ENCODE results near the gene SPRR5. TPM values are rescaled to one million over a fixed set of nuclear protein-coding genes. Genes with fewer than 3 reads are reported as not detected.

The SPRR5 gene
- total RNA-seq, 1 donor from 2014 or later, result not detected

DNA sequence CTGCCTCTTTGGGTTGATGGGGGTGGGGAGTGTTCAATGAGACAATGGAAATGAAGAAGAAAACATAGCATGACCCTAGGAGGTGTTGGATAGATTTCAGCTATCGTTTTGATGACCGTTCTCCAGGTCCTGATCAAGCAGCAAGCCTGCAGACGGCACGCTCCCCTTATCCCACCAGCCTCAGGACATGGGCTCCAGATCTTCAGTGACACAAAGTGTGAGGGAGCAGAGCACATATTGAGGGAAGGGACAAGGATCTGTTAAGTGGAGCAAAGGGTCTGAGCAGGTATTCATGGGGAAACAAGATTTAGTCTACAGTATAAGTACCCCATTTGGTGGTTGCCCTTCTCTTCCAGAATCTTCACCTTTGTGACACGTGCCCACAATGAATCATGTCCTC, 4.7 kb downstream of the SPRR5 start:
- Histone ChIP-seq H4K20me1 (ENCODE audit: insufficient read depth, low read length) (no peaks in the 10 kb centered on the region), H3K27me3 (ENCODE audit: insufficient read depth, low read length) (no peaks in the 10 kb centered on the region), H3K9me3 (ENCODE audit: insufficient read depth, low read depth, low read length) (no peaks in the 10 kb centered on the region), H3K36me3 (ENCODE audit: insufficient read depth, low read length) (no peaks in the 10 kb centered on the region), H3K4me3 (ENCODE audit: insufficient read depth, low read depth, low read length) (no peak overlapping the region), H3K27ac (ENCODE audit: low read depth, low read length) (no peak overlapping the region), H3K9ac (ENCODE audit: low read length) (no peak overlapping the region), H3K79me2 (ENCODE audit: insufficient read depth, low read length) (no peaks in the 10 kb centered on the region), H3K4me2 (ENCODE audit: low read length) (no peak overlapping the region), H2AFZ (ENCODE audit: low read depth, low read length) (no peak overlapping the region), H3K4me1 (ENCODE audit: insufficient read depth, low read length) (no peaks in the 10 kb centered on the region)
- H3K27ac Mint-ChIP-seq (ENCODE audit: unreplicated experiment), result no peak overlapping the region
- no peaks in the 10 kb centered on the region for H3K36me3 Mint-ChIP-seq (ENCODE audit: low read depth, unreplicated experiment)
- FAIRE-seq, result no peak
- peaks cover 26% of the 10 kb centered on the region for H3K27me3 Mint-ChIP-seq (ENCODE audit: low read depth, unreplicated experiment)
- H3K4me3 Mint-ChIP-seq (ENCODE audit: unreplicated experiment), result no peak overlapping the region
- H3K4me1 Mint-ChIP-seq (ENCODE audit: low read depth, unreplicated experiment), result peaks cover 9% of the 10 kb centered on the region
- no peak for DNase-seq (ENCODE audit: low read depth)
- H3K9me3 Mint-ChIP-seq (ENCODE audit: unreplicated experiment), result peaks cover 4% of the 10 kb centered on the region
- TF ChIP-seq EZH2 (IDR thresholded peaks at IDR 0.05; ENCODE audit: insufficient read depth, low read length), result no peak
- TF ChIP-seq, protein P1, sequence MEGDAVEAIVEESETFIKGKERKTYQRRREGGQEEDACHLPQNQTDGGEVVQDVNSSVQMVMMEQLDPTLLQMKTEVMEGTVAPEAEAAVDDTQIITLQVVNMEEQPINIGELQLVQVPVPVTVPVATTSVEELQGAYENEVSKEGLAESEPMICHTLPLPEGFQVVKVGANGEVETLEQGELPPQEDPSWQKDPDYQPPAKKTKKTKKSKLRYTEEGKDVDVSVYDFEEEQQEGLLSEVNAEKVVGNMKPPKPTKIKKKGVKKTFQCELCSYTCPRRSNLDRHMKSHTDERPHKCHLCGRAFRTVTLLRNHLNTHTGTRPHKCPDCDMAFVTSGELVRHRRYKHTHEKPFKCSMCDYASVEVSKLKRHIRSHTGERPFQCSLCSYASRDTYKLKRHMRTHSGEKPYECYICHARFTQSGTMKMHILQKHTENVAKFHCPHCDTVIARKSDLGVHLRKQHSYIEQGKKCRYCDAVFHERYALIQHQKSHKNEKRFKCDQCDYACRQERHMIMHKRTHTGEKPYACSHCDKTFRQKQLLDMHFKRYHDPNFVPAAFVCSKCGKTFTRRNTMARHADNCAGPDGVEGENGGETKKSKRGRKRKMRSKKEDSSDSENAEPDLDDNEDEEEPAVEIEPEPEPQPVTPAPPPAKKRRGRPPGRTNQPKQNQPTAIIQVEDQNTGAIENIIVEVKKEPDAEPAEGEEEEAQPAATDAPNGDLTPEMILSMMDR (IDR thresholded peaks at IDR 0.05; ENCODE audit: insufficient read depth, low read depth, low read length), result no peak

DNA sequence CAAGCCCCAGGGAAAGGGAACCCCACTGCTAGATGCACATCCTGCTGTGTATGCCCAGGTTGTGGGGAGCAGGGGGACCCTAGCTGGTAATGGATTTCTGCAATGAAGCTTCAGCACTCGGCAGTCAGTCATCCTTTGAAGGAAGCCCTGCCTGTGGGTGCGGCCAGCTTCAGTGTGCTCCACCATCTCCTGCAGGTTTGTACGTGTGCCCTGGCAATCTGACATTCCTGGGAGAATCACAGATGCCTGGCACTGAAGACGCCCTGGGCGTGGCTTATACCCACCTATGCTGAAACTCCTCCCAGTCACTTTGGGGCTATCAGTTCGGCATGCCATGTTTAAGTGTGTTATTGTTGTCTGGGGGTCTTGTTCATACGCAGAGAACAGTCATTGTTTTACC, 6.8 kb downstream of the SPRR5 start:
- Histone ChIP-seq H3K79me2 (ENCODE audit: insufficient read depth, low read length) (no peaks in the 10 kb centered on the region), H3K4me1 (ENCODE audit: insufficient read depth, low read length) (no peaks in the 10 kb centered on the region), H3K36me3 (ENCODE audit: insufficient read depth, low read length) (no peaks in the 10 kb centered on the region), H2AFZ (ENCODE audit: low read depth, low read length) (no peak overlapping the region), H3K4me3 (ENCODE audit: insufficient read depth, low read depth, low read length) (no peak overlapping the region), H3K27me3 (ENCODE audit: insufficient read depth, low read length) (no peaks in the 10 kb centered on the region), H4K20me1 (ENCODE audit: insufficient read depth, low read length) (no peaks in the 10 kb centered on the region), H3K27ac (ENCODE audit: low read depth, low read length) (no peak overlapping the region), H3K4me2 (ENCODE audit: low read length) (no peak overlapping the region), H3K9me3 (ENCODE audit: insufficient read depth, low read depth, low read length) (no peaks in the 10 kb centered on the region), H3K9ac (ENCODE audit: low read length) (no peak overlapping the region)
- peaks cover 9% of the 10 kb centered on the region for H3K4me1 Mint-ChIP-seq (ENCODE audit: low read depth, unreplicated experiment)
- TF ChIP-seq EZH2 (IDR thresholded peaks at IDR 0.05; ENCODE audit: insufficient read depth, low read length), result no peak
- TF ChIP-seq, protein P1 (IDR thresholded peaks at IDR 0.05; ENCODE audit: insufficient read depth, low read depth, low read length), result no peak
- H3K9me3 Mint-ChIP-seq (ENCODE audit: unreplicated experiment), result peaks cover 4% of the 10 kb centered on the region
- no peak for DNase-seq (ENCODE audit: low read depth)
- no peaks in the 10 kb centered on the region for H3K36me3 Mint-ChIP-seq (ENCODE audit: low read depth, unreplicated experiment)
- no peak overlapping the region for H3K4me3 Mint-ChIP-seq (ENCODE audit: unreplicated experiment)
- H3K27me3 Mint-ChIP-seq (ENCODE audit: low read depth, unreplicated experiment), result peaks cover 23% of the 10 kb centered on the region
- no peak overlapping the region for H3K27ac Mint-ChIP-seq (ENCODE audit: unreplicated experiment)
- no peak for FAIRE-seq

- Mint-ChIP-seq H3K4me3 (ENCODE audit: unreplicated experiment) (no peak overlapping the region), H3K9me3 (ENCODE audit: unreplicated experiment) (peaks cover 4% of the 10 kb centered on the region), H3K36me3 (ENCODE audit: low read depth, unreplicated experiment) (no peaks in the 10 kb centered on the region), H3K4me1 (ENCODE audit: low read depth, unreplicated experiment) (peaks cover 6% of the 10 kb centered on the region), H3K27ac (ENCODE audit: unreplicated experiment) (no peak overlapping the region), H3K27me3 (ENCODE audit: low read depth, unreplicated experiment) (peaks cover 21% of the 10 kb centered on the region)
- TF ChIP-seq, protein P1 (IDR thresholded peaks at IDR 0.05; ENCODE audit: insufficient read depth, low read depth, low read length), result no peak
- TF ChIP-seq EZH2 (IDR thresholded peaks at IDR 0.05; ENCODE audit: insufficient read depth, low read length), result no peak
- H3K4me3 ChIP-seq (ENCODE audit: insufficient read depth, low read depth, low read length), result no peak overlapping the region
- no peaks in the 10 kb centered on the region for H4K20me1 ChIP-seq (ENCODE audit: insufficient read depth, low read length)
- no peaks in the 10 kb centered on the region for H3K4me1 ChIP-seq (ENCODE audit: insufficient read depth, low read length)
- H3K27ac ChIP-seq (ENCODE audit: low read depth, low read length), result no peak overlapping the region
- H3K9ac ChIP-seq (ENCODE audit: low read length), result no peak overlapping the region
- H3K9me3 ChIP-seq (ENCODE audit: insufficient read depth, low read depth, low read length), result no peaks in the 10 kb centered on the region
- FAIRE-seq (no peak), DNase-seq (ENCODE audit: low read depth) (no peak)
- no peaks in the 10 kb centered on the region for H3K27me3 ChIP-seq (ENCODE audit: insufficient read depth, low read length)
- H3K79me2 ChIP-seq (ENCODE audit: insufficient read depth, low read length), result no peaks in the 10 kb centered on the region
- H3K36me3 ChIP-seq (ENCODE audit: insufficient read depth, low read length), result no peaks in the 10 kb centered on the region
- no peak overlapping the region for H3K4me2 ChIP-seq (ENCODE audit: low read length)
- H2AFZ ChIP-seq (ENCODE audit: low read depth, low read length), result no peak overlapping the region
These were observed 7.4 kb downstream of the SPRR5 start for GRCh38 chr1:152954436-152954835.
